ENCODE data around the gene ZNF891. TPM values are rescaled to one million over a fixed set of nuclear protein-coding genes. Genes with fewer than 3 reads are reported as not detected.

Gene ZNF891
- total RNA-seq, 1 experiment from 2014 or later, result 2.1 TPM

- peaks cover 84 to 90% (median 88%) of the 10 kb centered on the region in 3 experiments for H3K36me3 Mint-ChIP-seq (ENCODE audit: insufficient read depth in 1 of 3, low read depth in 3 of 3)
- TF ChIP-seq CTCF (conservative IDR thresholded peaks at IDR 0.05), result no peak
Observed at GRCh38 chr12:133124674-133125073, 5.4 kb downstream of the ZNF891 start.

More at GRCh38 chr12:133124674-133125073, 5.4 kb downstream of the ZNF891 start:
- H4K91ac ChIP-seq (ENCODE audit: insufficient read length, low read depth, low read length), result no peak overlapping the region
- no peak for DNase-seq
- Mint-ChIP-seq H3K27me3 (ENCODE audit: low read depth) (peaks cover 2% of the 10 kb centered on the region; the same call in 1 of the 2 replicates), H3K4me3 (no peak overlapping the region), H3K27ac (no peak overlapping the region), H3K4me1 (0 out of 4 replicates have a peak, but pooled peaks cover 0 to 2% of the 10 kb centered on the region in 2 experiments), H3K9me3 (peaks cover 89 to 90% of the 10 kb centered on the region in 2 experiments)
- no peak overlapping the region for H2BK120ac ChIP-seq (ENCODE audit: low read depth, low read length, poor library complexity, severe bottlenecking)
- H3K4me2 ChIP-seq (ENCODE audit: insufficient read depth, insufficient read length, low read length), result no peak overlapping the region
- no peak overlapping the region for H2BK15ac ChIP-seq (ENCODE audit: low read depth, low read length)
- H4K8ac ChIP-seq (replicated peaks; ENCODE audit: insufficient read length, low read depth, low read length), result no peak overlapping the region
- H2BK20ac ChIP-seq (ENCODE audit: low read depth, low read length, poor library complexity, severe bottlenecking), result no peak overlapping the region
- WGBS (ENCODE audit: extremely low coverage, insufficient read length, low lambda C conversion rate), result no CpG with 5 or more reads among the region's 2 CpGs
- H2AK5ac ChIP-seq (ENCODE audit: insufficient read length, low read length), result no peak overlapping the region
- H4K5ac ChIP-seq (ENCODE audit: insufficient read length, low read depth, low read length), result no peak overlapping the region
- no peak overlapping the region for H3K18ac ChIP-seq (ENCODE audit: insufficient read length, low read depth, low read length)
- no peaks in the 10 kb centered on the region for H4K20me1 ChIP-seq (ENCODE audit: control insufficient read depth, insufficient read depth, insufficient read length)
- H3K56ac ChIP-seq (ENCODE audit: insufficient read length, low read depth, low read length), result no peak overlapping the region
- no peak overlapping the region for H3K27ac ChIP-seq (ENCODE audit: insufficient read length, low read depth, low read length)
- no peaks in the 10 kb centered on the region for H3K23me2 ChIP-seq (ENCODE audit: insufficient read length, low read depth, low read length, poor library complexity, severe bottlenecking)
- H3K27me3 ChIP-seq (ENCODE audit: insufficient read depth, low read length), result no peaks in the 10 kb centered on the region
- no peaks in the 10 kb centered on the region for H3K4me1 ChIP-seq (ENCODE audit: insufficient read depth, low read length)
- no peaks in the 10 kb centered on the region; the same call in 1 of the 2 replicates for H3K79me2 ChIP-seq (ENCODE audit: insufficient read depth, low read length)
- no peak overlapping the region for H3T11ph ChIP-seq (ENCODE audit: low read length)
- no peak overlapping the region for H3K4ac ChIP-seq (ENCODE audit: low read depth, low read length)
- no peak overlapping the region for H3K9ac ChIP-seq (ENCODE audit: extremely low read depth, insufficient read length, low read length)
- H3K79me1 ChIP-seq (ENCODE audit: insufficient read depth, low read depth, low read length, poor library complexity, severe bottlenecking), result peaks cover 3% of the 10 kb centered on the region
- no peak overlapping the region for H3K14ac ChIP-seq (ENCODE audit: insufficient read depth, low read length)
- no peak overlapping the region for H2BK5ac ChIP-seq (ENCODE audit: insufficient read length, low read length)
- H2AFZ ChIP-seq (ENCODE audit: low read length), result no peak overlapping the region
- no peak overlapping the region for H2BK12ac ChIP-seq (ENCODE audit: insufficient read length, low read depth, low read length)
- peaks cover 73% of the 10 kb centered on the region for H3K9me3 ChIP-seq (ENCODE audit: control insufficient read depth, low read depth, low read length)
- no peak overlapping the region for H3K23ac ChIP-seq (ENCODE audit: insufficient read length, low read depth, low read length)

Data from H9 (cell line).